Neural cell (in vitro differentiated cells): ENCODE results near the gene OARD1. TPM values are rescaled to one million over a fixed set of nuclear protein-coding genes. Genes with fewer than 3 reads are reported as not detected.

Source experiments
- H2AFZ ChIP-seq: fragments of 200-600, 300-800 bp; sonication (generic), shearing (Covaris generic); 2 replicates; pipeline ENCODE4 v1.6.0; 2014; ENCODE audit warnings: low read depth, mild to moderate bottlenecking, antibody characterized with exemption, low read length, moderate library complexity
- H3F3A ChIP-seq: fragments of 200-600 bp; shearing (Covaris generic); 2 replicates; pipeline ENCODE4 v1.6.1; 2016; ENCODE audit warnings: mild to moderate bottlenecking, moderate library complexity, mixed read lengths, antibody characterized with exemption, low read length; ENCODE audit not compliant: insufficient read depth, poor library complexity, severe bottlenecking
- H3K27ac ChIP-seq: fragments of 200-600, 300-800 bp; sonication (generic), shearing (Covaris generic); 2 replicates; pipeline ENCODE4 v1.5.1; 2014; ENCODE audit warnings: mild to moderate bottlenecking, low read length, moderate library complexity
- H3K27me3 ChIP-seq: fragments of 300-800, 200-600 bp; sonication (generic), shearing (Covaris generic); 2 replicates; pipeline ENCODE4 v1.6.0; 2014; ENCODE audit warnings: mild to moderate bottlenecking, low read depth, low read length, moderate library complexity; ENCODE audit not compliant: insufficient read depth
- H3K36me3 ChIP-seq: fragments of 300-800, 200-600 bp; sonication (generic), shearing (Covaris generic); 2 replicates; pipeline ENCODE4 v1.5.1; 2014; ENCODE audit warnings: mild to moderate bottlenecking, antibody characterized with exemption, low read length, moderate library complexity; ENCODE audit not compliant: insufficient read depth
- H3K4me2 ChIP-seq: fragments of 300-800, 200-600 bp; sonication (generic), shearing (Covaris generic); 2 replicates; pipeline ENCODE4 v1.6.0; 2014; ENCODE audit warnings: mild to moderate bottlenecking, low read length
- H3K4me3 ChIP-seq: fragments of 300-800, 200-600 bp; sonication (generic), shearing (Covaris generic); 2 replicates; pipeline ENCODE4 v1.5.1; 2014; ENCODE audit warnings: mild to moderate bottlenecking, low read length, moderate library complexity
- H3K79me2 ChIP-seq: fragments of 200-600 bp; shearing (Covaris generic); replicated peaks from 2 replicates; pipeline ENCODE4 v1.6.0; 2014; ENCODE audit warnings: mild to moderate bottlenecking, low read length, moderate library complexity; ENCODE audit not compliant: insufficient read depth
- H3K9ac ChIP-seq: fragments of 300-800, 200-600 bp; sonication (generic), shearing (Covaris generic); 2 replicates; pipeline ENCODE4 v1.6.1; 2016; ENCODE audit warnings: mild to moderate bottlenecking, low read length, mixed read lengths
- H3K9me2 ChIP-seq: fragments of 200-600 bp; shearing (Covaris generic); 2 replicates; pipeline ENCODE4 v1.6.1; 2016; ENCODE audit warnings: mild to moderate bottlenecking, low read length, mixed read lengths; ENCODE audit not compliant: insufficient read depth
- H3K9me3 ChIP-seq: fragments of 200-600, 300-800 bp; sonication (generic), shearing (Covaris generic); 2 replicates; pipeline ENCODE4 v1.6.1; 2016; ENCODE audit warnings: mild to moderate bottlenecking, mixed run types, low read length, moderate library complexity, mixed read lengths
- H4K20me1 ChIP-seq: fragments of 200-600 bp; shearing (Covaris generic); 2 replicates; pipeline ENCODE4 v1.6.1; 2016; ENCODE audit warnings: mild to moderate bottlenecking, mixed run types; ENCODE audit not compliant: insufficient read depth
- CTCF ChIP-seq: fragments of 450-650 bp; IDR thresholded peaks from 2 replicates; pipeline ENCODE4 v1.5.1; 2014; ENCODE audit warnings: antibody characterized with exemption, mild to moderate bottlenecking, moderate library complexity; ENCODE audit not compliant: poor library complexity, severe bottlenecking
- EP300 ChIP-seq: fragments of 450-650 bp; conservative IDR thresholded peaks from 2 replicates; pipeline ENCODE4 v1.6.1; 2014; ENCODE audit warnings: antibody characterized with exemption, mild to moderate bottlenecking, moderate library complexity; ENCODE audit not compliant: poor library complexity, severe bottlenecking
- EZH2 ChIP-seq: fragments of 200-600, 300-800 bp; shearing (Covaris generic), sonication (generic); IDR thresholded peaks from 2 replicates; pipeline ENCODE4 v1.6.1; 2014; ENCODE audit warnings: antibody characterized with exemption, low read length, borderline replicate concordance, mild to moderate bottlenecking; ENCODE audit not compliant: insufficient read depth, poor library complexity, severe bottlenecking
- MXI1 ChIP-seq: fragments of 450-650 bp; conservative IDR thresholded peaks from 2 replicates; pipeline ENCODE4 v1.6.1; 2014; ENCODE audit warnings: antibody characterized with exemption, mild to moderate bottlenecking; ENCODE audit not compliant: poor library complexity, severe bottlenecking
- POLR2AphosphoS5 ChIP-seq: IDR thresholded peaks from 2 replicates; pipeline ENCODE4 v1.6.1; 2012
- RAD21 ChIP-seq: fragments of 450-650 bp; conservative IDR thresholded peaks from 2 replicates; pipeline ENCODE4 v1.6.1; 2014; ENCODE audit warnings: antibody characterized with exemption, mild to moderate bottlenecking, moderate library complexity
- SMC3 ChIP-seq: fragments of 450-650 bp; conservative IDR thresholded peaks from 2 replicates; pipeline ENCODE4 v1.6.1; 2014; ENCODE audit warnings: antibody characterized with exemption, mild to moderate bottlenecking, moderate library complexity; ENCODE audit not compliant: poor library complexity
- TAF1 ChIP-seq: IDR thresholded peaks from 2 replicates; pipeline ENCODE4 v1.6.1; 2012; ENCODE audit warnings: low read depth
- polyA plus RNA-seq: library from polyadenylated mRNA; depleted of rRNA; stranded (reverse); fragments of >200 nt; gene quantifications from 2 replicates; pipeline ENCODE4 v1.2.3, GENCODE V29; 2014
- TF ChIP-seq, protein P1 (sequence below): IDR thresholded peaks from 2 replicates; pipeline ENCODE4 v1.6.1; 2012; ENCODE audit warnings: borderline replicate concordance

The OARD1 gene
- polyA plus RNA-seq, 1 donor from 2014 or later: 38.7 TPM

DNA sequence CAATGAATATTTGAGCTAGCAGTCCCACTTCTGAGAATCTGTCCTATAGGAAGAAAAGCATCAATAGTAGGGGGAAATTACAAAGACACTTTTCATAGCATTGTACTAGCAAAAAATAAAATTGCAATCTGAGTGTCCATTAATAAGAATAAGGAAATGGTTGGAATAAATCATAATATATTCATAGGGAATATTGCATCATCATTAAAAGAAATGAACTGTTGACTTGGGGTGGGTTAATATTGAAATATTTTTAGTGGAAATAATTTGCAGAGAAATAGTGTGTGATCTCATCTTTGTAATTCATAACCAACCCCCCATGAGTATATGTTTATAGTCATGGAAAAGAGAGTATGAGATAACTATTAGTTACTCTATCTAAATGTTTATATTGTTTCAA is 13.0 kb upstream of the OARD1 start (continued):
- TF ChIP-seq CTCF: no peak

- no peak overlapping the region for H2AFZ ChIP-seq
- no peaks in the 10 kb centered on the region for H3F3A ChIP-seq
- no peaks in the 10 kb centered on the region for H4K20me1 ChIP-seq
- TF ChIP-seq CTCF (no peak), MXI1 (no peak), TAF1 (no peak), POLR2AphosphoS5 (no peak), RAD21 (no peak), EZH2 (no peak), SMC3 (no peak)
- TF ChIP-seq, protein P1, sequence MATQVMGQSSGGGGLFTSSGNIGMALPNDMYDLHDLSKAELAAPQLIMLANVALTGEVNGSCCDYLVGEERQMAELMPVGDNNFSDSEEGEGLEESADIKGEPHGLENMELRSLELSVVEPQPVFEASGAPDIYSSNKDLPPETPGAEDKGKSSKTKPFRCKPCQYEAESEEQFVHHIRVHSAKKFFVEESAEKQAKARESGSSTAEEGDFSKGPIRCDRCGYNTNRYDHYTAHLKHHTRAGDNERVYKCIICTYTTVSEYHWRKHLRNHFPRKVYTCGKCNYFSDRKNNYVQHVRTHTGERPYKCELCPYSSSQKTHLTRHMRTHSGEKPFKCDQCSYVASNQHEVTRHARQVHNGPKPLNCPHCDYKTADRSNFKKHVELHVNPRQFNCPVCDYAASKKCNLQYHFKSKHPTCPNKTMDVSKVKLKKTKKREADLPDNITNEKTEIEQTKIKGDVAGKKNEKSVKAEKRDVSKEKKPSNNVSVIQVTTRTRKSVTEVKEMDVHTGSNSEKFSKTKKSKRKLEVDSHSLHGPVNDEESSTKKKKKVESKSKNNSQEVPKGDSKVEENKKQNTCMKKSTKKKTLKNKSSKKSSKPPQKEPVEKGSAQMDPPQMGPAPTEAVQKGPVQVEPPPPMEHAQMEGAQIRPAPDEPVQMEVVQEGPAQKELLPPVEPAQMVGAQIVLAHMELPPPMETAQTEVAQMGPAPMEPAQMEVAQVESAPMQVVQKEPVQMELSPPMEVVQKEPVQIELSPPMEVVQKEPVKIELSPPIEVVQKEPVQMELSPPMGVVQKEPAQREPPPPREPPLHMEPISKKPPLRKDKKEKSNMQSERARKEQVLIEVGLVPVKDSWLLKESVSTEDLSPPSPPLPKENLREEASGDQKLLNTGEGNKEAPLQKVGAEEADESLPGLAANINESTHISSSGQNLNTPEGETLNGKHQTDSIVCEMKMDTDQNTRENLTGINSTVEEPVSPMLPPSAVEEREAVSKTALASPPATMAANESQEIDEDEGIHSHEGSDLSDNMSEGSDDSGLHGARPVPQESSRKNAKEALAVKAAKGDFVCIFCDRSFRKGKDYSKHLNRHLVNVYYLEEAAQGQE: no peak
- H3K9me3 ChIP-seq: no peaks in the 10 kb centered on the region
- H3K36me3 ChIP-seq: peaks cover 28% of the 10 kb centered on the region
- H3K9me2 ChIP-seq: no peaks in the 10 kb centered on the region
- no peak overlapping the region for H3K4me3 ChIP-seq
- H3K9ac ChIP-seq: no peak overlapping the region
- H3K27ac ChIP-seq: no peak overlapping the region
- no peak overlapping the region for H3K4me2 ChIP-seq
- no peaks in the 10 kb centered on the region for H3K27me3 ChIP-seq
- peaks cover 7% of the 10 kb centered on the region for H3K79me2 ChIP-seq
Measured at GRCh38 chr6:41083072-41083471, 10.9 kb upstream of the OARD1 start.

- H3K4me2 ChIP-seq: no peak overlapping the region
- H3K79me2 ChIP-seq: peaks cover 31% of the 10 kb centered on the region
- H4K20me1 ChIP-seq: no peaks in the 10 kb centered on the region
- H3K36me3 ChIP-seq: peaks cover 21% of the 10 kb centered on the region
- H3K9me3 ChIP-seq: no peaks in the 10 kb centered on the region
- no peak overlapping the region for H3K4me3 ChIP-seq
- no peak overlapping the region for H2AFZ ChIP-seq
- TF ChIP-seq SMC3 (no peak), EP300 (no peak), RAD21 (no peak), TAF1 (no peak), MXI1 (no peak), EZH2 (no peak), POLR2AphosphoS5 (no peak), CTCF (no peak)
- TF ChIP-seq, protein P1: no peak
- no peak overlapping the region for H3K9ac ChIP-seq
- H3F3A ChIP-seq: no peaks in the 10 kb centered on the region
- H3K27ac ChIP-seq: no peak overlapping the region
- H3K27me3 ChIP-seq: no peaks in the 10 kb centered on the region
- H3K9me2 ChIP-seq: no peaks in the 10 kb centered on the region
Measured at GRCh38 chr6:41080621-41081020, 8.5 kb upstream of the OARD1 start.
